Measurements from ENCODE around the gene KCNQ1.
"Not testable (repeated sequence)": the region's sequence is repeated elsewhere in the genome, so short reads cannot be mapped to it uniquely, and the experiment has no call there.

The KCNQ1 gene

DNA sequence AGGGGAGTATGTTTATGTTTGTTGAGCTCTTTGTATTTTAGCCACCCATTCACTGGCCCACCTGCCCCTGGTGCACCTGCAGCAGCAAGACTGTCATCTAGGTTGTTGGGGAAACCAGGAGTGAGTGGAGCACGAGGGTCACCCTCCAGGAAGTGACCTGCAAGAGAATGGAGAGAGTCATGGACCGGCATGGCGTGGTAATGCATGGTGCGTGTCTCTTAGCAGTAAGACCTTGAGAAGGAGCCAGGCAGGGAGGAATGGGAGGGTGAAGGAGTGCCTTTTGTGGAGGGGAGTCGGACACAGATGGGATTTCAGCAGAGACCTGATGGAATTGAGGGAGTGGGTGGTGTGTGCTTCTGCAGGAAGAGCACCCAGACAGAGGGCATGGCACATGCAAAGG, 37.9 kb downstream of the KCNQ1 start:
- in situ Hi-C loops (cut with HindIII; ENCODE audit: low sequenced_read_pairs), result no loop called here
- DNase-seq (ENCODE audit: low read depth), result no peak
- H3K4me3 ChIP-seq (ENCODE audit: low read depth, low read length), result no peak overlapping the region
- TF ChIP-seq, protein P1, sequence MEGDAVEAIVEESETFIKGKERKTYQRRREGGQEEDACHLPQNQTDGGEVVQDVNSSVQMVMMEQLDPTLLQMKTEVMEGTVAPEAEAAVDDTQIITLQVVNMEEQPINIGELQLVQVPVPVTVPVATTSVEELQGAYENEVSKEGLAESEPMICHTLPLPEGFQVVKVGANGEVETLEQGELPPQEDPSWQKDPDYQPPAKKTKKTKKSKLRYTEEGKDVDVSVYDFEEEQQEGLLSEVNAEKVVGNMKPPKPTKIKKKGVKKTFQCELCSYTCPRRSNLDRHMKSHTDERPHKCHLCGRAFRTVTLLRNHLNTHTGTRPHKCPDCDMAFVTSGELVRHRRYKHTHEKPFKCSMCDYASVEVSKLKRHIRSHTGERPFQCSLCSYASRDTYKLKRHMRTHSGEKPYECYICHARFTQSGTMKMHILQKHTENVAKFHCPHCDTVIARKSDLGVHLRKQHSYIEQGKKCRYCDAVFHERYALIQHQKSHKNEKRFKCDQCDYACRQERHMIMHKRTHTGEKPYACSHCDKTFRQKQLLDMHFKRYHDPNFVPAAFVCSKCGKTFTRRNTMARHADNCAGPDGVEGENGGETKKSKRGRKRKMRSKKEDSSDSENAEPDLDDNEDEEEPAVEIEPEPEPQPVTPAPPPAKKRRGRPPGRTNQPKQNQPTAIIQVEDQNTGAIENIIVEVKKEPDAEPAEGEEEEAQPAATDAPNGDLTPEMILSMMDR (IDR thresholded peaks at IDR 0.05; ENCODE audit: low read depth, low read length, missing control alignments), result no peak

DNA sequence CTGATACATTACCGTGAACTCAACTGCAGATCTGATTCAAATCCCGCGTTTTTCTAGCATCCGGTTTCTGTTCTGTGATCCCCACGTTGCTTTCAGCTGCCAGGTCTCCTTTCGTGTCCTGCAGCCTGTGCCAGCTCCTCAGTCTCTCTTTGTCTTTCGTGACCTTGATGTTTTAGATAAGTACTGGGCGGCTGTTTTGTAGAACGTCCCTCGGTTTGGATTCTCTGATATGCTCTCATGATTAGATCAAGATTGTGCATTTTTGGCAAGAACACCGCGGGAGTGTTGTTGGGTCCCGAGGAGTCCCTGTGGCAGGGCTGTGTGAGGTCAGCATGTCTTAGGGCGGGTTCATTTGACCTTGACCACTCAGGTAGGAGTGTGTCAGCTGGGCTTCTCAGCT, 38.6 kb downstream of the KCNQ1 start:
- in situ Hi-C loops (cut with HindIII; ENCODE audit: low sequenced_read_pairs), result no loop called here
- DNase-seq (ENCODE audit: low read depth), result no peak
- TF ChIP-seq, protein P1 (IDR thresholded peaks at IDR 0.05; ENCODE audit: low read depth, low read length, missing control alignments), result no peak
- no peak overlapping the region for H3K4me3 ChIP-seq (ENCODE audit: low read depth, low read length)

DNA sequence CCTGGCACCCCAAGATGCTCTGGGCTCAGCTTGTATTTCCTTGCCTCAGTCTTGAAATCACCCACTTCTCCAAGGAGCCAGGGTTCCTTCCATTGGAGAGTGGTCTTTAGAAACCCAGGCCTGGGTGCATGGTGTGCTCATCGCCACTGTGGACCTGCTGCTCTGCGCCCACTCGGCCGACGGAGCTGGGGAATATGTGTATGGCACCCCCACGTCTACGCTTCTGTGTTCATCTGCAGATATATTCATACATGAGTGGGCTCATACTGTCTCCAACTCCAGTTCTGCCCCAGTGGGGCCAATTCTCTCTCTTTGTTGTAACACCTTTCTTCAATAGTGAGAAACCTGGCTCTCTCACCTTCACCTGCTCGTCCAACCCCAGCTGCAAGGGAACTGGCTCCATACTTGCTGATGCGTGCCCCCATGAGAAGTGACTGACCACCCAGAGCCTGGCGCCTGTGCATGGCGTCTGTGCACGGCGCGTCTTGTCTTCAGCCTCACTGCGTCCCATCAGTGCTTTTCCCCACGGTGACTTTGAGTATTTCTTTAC, 39.8 kb downstream of the KCNQ1 start:
- TF ChIP-seq, protein P1 (IDR thresholded peaks at IDR 0.05; ENCODE audit: low read depth, low read length, missing control alignments), result no peak

DNA sequence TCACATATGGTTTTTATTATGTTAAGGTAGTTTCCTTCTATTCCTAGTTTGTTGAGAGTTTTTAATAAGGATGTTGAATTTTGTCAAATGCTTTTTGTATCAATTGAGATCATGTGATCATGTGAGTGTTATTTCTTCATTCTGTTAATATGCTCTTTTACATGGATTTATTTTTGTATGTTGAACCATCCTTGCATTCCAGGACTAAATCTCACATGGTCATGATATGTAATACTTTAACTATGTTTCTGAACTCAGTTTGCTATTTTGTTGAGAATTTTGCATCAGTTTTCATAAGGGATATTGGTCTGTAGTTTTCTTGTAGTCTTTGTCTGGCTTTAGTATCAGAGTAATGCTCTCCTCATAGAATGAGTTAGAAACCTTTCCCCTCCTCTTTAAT, 43.2 kb downstream of the KCNQ1 start:
- no peak for DNase-seq (ENCODE audit: low read depth)
- in situ Hi-C loops (cut with HindIII; ENCODE audit: low sequenced_read_pairs), result no loop called here
- H3K4me3 ChIP-seq (ENCODE audit: low read depth, low read length), result no peak overlapping the region
- TF ChIP-seq, protein P1 (IDR thresholded peaks at IDR 0.05; ENCODE audit: low read depth, low read length, missing control alignments), result no peak

More for the DNA sequence above, 39.8 kb downstream of the KCNQ1 start:
- DNase-seq (ENCODE audit: low read depth), result no peak
- no peak overlapping the region for H3K4me3 ChIP-seq (ENCODE audit: low read depth, low read length)
- in situ Hi-C loops (cut with HindIII; ENCODE audit: low sequenced_read_pairs), result no loop called here

DNA sequence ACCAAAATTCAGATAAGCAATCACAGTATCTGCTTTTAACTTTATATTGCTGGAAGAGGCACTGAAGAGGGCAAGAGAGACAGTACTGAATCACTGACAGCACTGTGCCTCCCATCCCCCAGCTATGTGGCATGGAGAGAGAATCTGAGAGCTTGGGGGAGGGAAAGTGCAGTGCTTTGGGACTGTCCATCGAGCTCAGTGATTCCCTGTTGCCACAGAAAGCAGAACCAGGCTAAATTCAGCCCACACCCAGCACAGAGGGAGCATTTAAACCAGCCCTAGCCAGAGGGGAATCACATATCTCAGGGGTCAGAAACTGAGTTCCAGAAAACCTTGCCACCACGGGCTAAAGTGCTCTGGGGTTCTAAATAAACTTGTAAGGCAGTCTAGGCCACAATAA, 44.3 kb downstream of the KCNQ1 start:
- no peak overlapping the region for H3K4me3 ChIP-seq (ENCODE audit: low read depth, low read length)
- in situ Hi-C loops (cut with HindIII; ENCODE audit: low sequenced_read_pairs), result no loop called here
- TF ChIP-seq, protein P1 (IDR thresholded peaks at IDR 0.05; ENCODE audit: low read depth, low read length, missing control alignments), result no peak
- DNase-seq (ENCODE audit: low read depth), result no peak

DNA sequence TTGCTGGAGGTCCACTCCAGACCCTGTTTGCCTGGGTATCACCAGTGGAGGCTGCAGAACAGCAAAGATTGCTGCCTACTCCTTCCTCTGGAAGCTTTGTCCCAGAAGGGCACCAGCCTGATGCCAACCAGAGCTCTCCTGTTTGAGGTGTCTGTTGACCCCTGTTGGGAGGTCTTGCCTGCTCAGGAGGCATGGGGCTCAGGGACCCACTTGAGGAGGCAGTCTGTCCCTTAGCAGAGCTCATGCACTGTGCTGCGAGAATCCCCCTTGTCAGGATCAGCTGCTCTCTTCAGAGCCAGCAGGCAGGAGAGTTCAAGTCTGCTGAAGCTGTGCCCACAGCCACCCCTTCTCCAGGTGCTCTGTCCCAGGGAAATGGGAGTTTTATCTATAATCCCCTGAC, 53.1 kb downstream of the KCNQ1 start:
- in situ Hi-C loops (cut with HindIII; ENCODE audit: low sequenced_read_pairs); H3K4me3 ChIP-seq (ENCODE audit: low read depth, low read length); DNase-seq (ENCODE audit: low read depth): not testable (repeated sequence)

DNA sequence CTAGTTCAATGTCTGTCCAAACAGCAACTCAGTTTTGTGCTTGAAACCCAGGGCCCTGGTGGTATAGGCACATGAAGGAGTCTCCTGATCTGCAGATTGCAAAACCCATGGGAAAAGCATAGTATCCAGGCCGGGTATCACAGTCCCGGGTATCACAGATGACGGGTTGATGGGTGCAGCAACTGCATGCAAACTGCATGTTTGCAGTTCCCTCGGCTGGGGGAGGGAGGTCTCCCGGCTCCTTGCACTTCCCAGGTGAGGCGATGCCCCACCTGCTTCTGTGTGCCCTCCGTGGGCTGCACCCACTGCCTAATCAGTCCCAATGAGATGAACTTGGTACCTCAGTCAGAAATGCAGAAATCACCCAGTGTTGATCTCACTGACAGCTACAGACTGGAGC, 53.9 kb downstream of the KCNQ1 start:
- in situ Hi-C loops (cut with HindIII; ENCODE audit: low sequenced_read_pairs), result no loop called here
- no peak overlapping the region for H3K4me3 ChIP-seq (ENCODE audit: low read depth, low read length)
- TF ChIP-seq, protein P1 (IDR thresholded peaks at IDR 0.05; ENCODE audit: low read depth, low read length, missing control alignments), result no peak
- DNase-seq (ENCODE audit: low read depth), result no peak

All from astrocyte of the cerebellum (primary cell).